NCI-H510A treated with DMSO at 0.1 percent for 48 hours (cell line): ENCODE data around the gene PTPRA.
"Not testable (repeated sequence)": the region's sequence is repeated elsewhere in the genome, so short reads cannot be mapped to it uniquely, and the experiment has no call there.

ENCODE experiments used
- DNase-seq: peaks from one replicate; lab custom pipeline; 2025; lab: John Stamatoyannopoulos, UW

Gene PTPRA

DNA sequence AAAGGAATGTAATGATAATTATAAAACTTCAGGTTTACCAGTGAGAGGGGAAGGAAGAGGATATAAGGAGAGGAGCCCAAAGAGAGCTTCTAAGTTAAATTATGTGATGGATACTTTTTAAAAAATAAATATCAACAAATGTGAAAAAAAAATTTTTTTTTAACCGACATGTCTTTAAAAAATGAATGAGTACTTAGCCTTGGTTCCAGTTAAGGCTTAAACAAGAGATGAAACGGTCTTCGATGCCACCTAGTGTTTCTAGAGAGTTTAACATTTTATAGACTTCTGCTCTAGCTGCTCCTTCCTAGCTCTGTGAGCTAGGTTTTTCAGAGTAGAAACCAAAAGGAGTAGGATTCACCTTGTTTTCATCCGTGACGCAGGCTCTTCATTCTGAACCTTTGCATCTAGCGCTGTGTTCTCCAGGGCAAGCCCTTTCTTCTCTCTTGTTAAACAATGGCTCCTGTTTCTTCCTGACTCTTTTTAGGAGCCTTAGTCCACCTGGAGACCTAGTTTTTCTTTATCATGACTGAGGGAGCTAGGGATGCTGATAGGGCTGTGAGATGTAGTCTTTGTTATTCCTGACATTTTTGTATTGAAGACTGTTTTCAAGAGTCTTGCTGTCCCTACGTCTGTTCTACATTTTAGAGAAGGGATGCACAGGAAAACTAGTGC lies 127.7 kb downstream of the PTPRA start:
- peak; percentile 51 for DNase-seq

GRCh38 chr20:3003416-3003815 lies 130.1 kb downstream of the PTPRA start:
- DNase-seq, result no peak

- no peak for DNase-seq
Measured at GRCh38 chr20:3010985-3011723, 137.9 kb downstream of the PTPRA start.

GRCh38 chr20:3011752-3012151 lies 138.5 kb downstream of the PTPRA start:
- no peak for DNase-seq

- no peak for DNase-seq
Measured at GRCh38 chr20:3013771-3014170, 140.5 kb downstream of the PTPRA start.

GRCh38 chr20:3014179-3014578 lies 140.9 kb downstream of the PTPRA start:
- no peak for DNase-seq

- DNase-seq, result no peak
Measured at GRCh38 chr20:3014662-3015061, 141.4 kb downstream of the PTPRA start.

- not testable (repeated sequence) for DNase-seq
Measured at GRCh38 chr20:3015302-3015701, 142.0 kb downstream of the PTPRA start.

GRCh38 chr20:3021327-3021726 lies 148.0 kb downstream of the PTPRA start:
- no peak for DNase-seq

- no peak for DNase-seq
Measured at GRCh38 chr20:3021777-3022176, 148.5 kb downstream of the PTPRA start.

- not testable (repeated sequence) for DNase-seq
Measured at GRCh38 chr20:3022559-3023490, 149.5 kb downstream of the PTPRA start.

DNA sequence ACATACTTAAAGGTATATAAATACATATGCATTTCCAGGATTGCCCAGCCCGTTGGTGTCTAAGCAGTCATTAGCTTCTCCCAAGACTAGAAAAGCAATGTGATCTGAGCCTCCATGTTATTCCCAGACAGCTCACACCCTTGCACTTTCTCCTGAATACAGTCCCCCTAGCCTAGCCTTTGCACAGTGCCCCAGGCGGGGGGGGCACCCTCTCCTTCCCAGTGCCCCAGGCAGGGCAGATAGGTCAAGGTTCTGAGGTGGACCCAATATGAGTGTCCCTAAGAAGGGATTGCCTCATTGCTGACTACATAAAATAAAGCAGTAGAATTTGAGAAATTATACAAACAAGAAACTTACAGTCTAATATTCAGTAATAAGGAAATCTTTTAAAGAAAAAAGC lies 154.7 kb downstream of the PTPRA start:
- DNase-seq, result no peak

DNA sequence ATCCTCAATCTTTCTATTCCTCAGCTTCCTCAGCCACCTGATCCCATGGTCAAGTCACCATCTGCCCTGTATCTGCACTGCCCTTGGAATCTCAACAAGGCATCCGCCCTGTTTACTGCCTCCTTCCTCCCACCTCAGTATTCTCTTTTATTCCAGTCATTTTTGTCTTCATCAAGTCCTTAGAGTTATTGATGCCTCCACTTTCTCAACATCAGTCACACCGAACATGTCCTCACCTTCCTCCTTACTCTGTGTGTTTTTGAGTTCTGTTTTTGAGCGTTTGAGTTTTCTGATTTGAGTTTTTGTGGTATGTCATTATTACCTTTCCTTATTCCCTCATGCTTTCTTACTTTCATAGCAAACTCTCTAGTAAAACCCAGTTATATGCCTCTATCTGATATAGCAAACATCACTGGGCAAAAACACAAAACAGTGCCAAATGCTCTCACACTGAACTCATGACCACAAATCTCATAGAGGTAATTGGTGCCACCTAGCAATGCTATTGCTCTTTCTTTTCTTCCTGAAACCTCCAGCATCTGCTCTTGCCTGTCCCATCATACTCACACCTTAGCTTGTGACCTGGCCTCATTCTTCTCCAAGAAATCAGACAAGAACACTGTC lies 158.4 kb downstream of the PTPRA start:
- no peak for DNase-seq

- DNase-seq, result no peak
Measured at GRCh38 chr20:3032624-3033023, 159.3 kb downstream of the PTPRA start.

GRCh38 chr20:3037654-3038053 lies 164.4 kb downstream of the PTPRA start:
- DNase-seq, result no peak

GRCh38 chr20:3038454-3038853 lies 165.2 kb downstream of the PTPRA start:
- no peak for DNase-seq

DNA sequence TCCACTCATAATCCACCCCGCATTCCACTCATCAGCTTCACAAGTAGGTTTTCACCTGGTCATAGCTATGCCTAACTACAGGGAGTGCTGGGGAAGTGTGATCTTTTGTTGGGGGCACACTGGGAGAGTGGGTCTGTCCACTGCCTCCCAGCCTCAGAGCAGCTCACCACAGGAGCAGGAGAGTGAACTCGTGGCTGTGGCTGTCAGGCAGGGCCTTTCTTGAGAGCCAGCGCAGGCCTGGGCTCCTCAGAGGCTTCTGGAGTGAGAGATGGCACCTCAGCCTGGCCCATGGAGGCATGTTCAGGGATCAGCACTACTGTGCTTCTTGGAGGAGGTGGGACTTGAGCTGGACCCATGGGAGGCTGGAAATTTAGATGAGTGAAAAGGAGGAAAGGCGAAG lies 166.1 kb downstream of the PTPRA start:
- no peak for DNase-seq

DNA sequence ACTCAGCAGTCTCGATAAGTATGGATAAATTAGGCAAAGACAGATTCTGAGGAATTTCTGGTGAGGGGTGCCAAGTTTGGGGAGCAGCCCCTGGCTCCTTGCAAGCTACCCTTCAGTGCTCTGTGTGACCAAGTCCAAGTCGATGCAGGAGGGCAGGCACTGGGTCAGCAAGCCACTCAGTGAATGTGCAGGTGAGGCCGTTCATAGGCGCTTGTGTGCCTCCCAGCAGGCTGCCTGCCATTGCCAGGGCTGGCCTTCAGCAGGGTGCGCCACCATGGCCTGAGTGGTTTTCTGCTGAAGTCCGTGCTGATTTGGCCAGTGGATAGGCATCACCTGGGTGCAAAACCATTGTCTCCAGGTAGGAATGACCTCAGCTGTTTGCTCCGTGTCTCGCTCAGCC lies 166.8 kb downstream of the PTPRA start:
- DNase-seq, result peak; percentile 80

- DNase-seq, result peak; percentile 93
Measured at GRCh38 chr20:3041854-3042409, 168.7 kb downstream of the PTPRA start.

DNA sequence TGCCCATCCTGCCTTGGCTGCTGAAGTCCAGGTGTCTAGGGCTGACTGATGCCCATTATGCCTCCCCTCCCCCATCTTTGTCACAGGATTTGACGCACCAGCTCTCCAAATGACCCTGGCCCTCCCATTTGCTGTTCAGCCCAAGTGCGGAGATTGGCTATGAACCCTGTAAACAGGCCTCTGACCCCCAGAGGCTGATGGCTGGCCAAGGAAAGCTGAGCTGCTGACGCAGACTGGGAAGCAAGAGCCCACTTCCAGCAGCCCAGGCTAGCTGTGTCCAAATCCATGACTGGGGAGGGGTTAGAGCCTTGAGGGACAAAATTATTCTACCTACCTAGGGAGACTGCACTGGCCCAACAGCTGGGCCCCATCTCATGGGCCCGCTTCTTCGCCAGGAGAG lies 169.3 kb downstream of the PTPRA start:
- DNase-seq, result peak; percentile 96

GRCh38 chr20:3043322-3043721 lies 170.0 kb downstream of the PTPRA start, which contains the start of gene GNRH2:
GNRH2 (plus strand) TSS chr20:3043622; CDS start chr20:3044415, 793 bp downstream.
- DNase-seq, result peak; percentile 67
